HEK293T (cell line): ENCODE results near the gene PRDM16.

Experiments
- CTCF ChIA-PET: fragments of 350-600 bp; formaldehyde crosslinking; extraction: SDS; loops from one replicate; lab custom pipeline; 2021; ENCODE audit warnings: antibody characterized with exemption, inconsistent platforms; lab: Yijun Ruan, JAX
- POLR2A ChIA-PET: fragments of 350-600 bp; formaldehyde crosslinking; extraction: SDS; loops from one replicate; lab custom pipeline; 2020; ENCODE audit warnings: antibody characterized with exemption, inconsistent platforms; lab: Yijun Ruan, JAX
- DNase-seq: peaks from one replicate; pipeline ENCODE4 v3.0.0; 2012; ENCODE audit warnings: mixed read lengths; ENCODE audit errors: extremely low spot score
- ARNT ChIP-seq: fragments of 450-650 bp; IDR thresholded peaks from 2 replicates; pipeline ENCODE4 v1.6.1; 2017; ENCODE audit warnings: mild to moderate bottlenecking
- BHLHE40 ChIP-seq: fragments of 450-650 bp; IDR thresholded peaks from 2 replicates; pipeline ENCODE4 v1.6.1; 2016; ENCODE audit warnings: mild to moderate bottlenecking, moderate library complexity, borderline replicate concordance
- CTBP1 ChIP-seq: fragments of 450-650 bp; IDR thresholded peaks from 2 replicates; pipeline ENCODE4 v1.6.1; 2016; ENCODE audit warnings: borderline replicate concordance
- ELF4 ChIP-seq: fragments of 450-650 bp; IDR thresholded peaks from 2 replicates; pipeline ENCODE4 v1.6.1; 2017; ENCODE audit warnings: antibody characterized with exemption
- FOXA1 ChIP-seq: fragments of 450-650 bp; IDR thresholded peaks from 2 replicates; pipeline ENCODE4 v1.6.1; 2016; ENCODE audit warnings: mild to moderate bottlenecking
- FOXK2 ChIP-seq: fragments of 450-650 bp; IDR thresholded peaks from 2 replicates; pipeline ENCODE4 v1.6.1; 2016; ENCODE audit warnings: mild to moderate bottlenecking
- FOXM1 ChIP-seq: fragments of 450-650 bp; IDR thresholded peaks from 2 replicates; pipeline ENCODE4 v1.6.1; 2017; ENCODE audit warnings: mild to moderate bottlenecking, borderline replicate concordance
- HDGF ChIP-seq: fragments of 450-650 bp; IDR thresholded peaks from 2 replicates; pipeline ENCODE4 v1.6.1; 2017; ENCODE audit warnings: antibody characterized with exemption, borderline replicate concordance
- L3MBTL2 ChIP-seq: fragments of 450-650 bp; conservative IDR thresholded peaks from 2 replicates; pipeline ENCODE4 v1.6.1; 2016; ENCODE audit warnings: mild to moderate bottlenecking
- LEF1 ChIP-seq: fragments of 450-650 bp; IDR thresholded peaks from 2 replicates; pipeline ENCODE4 v1.6.1; 2017; ENCODE audit warnings: mild to moderate bottlenecking, borderline replicate concordance
- NFRKB ChIP-seq: fragments of 450-650 bp; IDR thresholded peaks from 2 replicates; pipeline ENCODE4 v1.6.1; 2016; ENCODE audit warnings: mild to moderate bottlenecking, moderate library complexity
- PKNOX1 ChIP-seq: fragments of 450-650 bp; IDR thresholded peaks from 2 replicates; pipeline ENCODE4 v1.6.1; 2016
- SP1 ChIP-seq: fragments of 450-650 bp; IDR thresholded peaks from 2 replicates; pipeline ENCODE4 v1.6.1; 2017
- SUZ12 ChIP-seq: fragments of 450-650 bp; IDR thresholded peaks from 2 replicates; pipeline ENCODE4 v1.6.1; 2016; ENCODE audit warnings: mild to moderate bottlenecking
- TARDBP ChIP-seq: fragments of 450-650 bp; IDR thresholded peaks from 2 replicates; pipeline ENCODE4 v1.6.1; 2016
- ZNF384 ChIP-seq: fragments of 450-650 bp; IDR thresholded peaks from 2 replicates; pipeline ENCODE4 v1.6.1; 2016

PRDM16 gene

DNA sequence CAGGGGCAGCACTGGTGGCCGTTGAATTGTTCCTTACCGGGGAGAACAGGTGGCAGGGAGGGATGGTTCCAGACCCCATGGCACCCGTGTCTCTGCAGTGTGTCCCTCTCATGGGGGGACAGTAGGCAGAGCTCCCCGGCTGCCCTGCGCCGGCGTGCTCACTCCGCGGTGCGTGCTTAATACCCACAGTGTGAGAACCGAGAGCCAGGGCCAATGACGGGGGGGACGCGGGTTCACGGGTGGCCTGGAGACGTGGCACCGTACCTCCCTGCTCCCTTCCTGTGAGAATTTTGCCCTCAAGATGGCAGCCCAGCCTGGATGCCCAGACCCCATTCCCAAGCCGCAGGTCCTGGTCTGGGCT, 47.1 kb downstream of the PRDM16 start:
- ChIA-PET POLR2A (no interaction called here), CTCF (no interaction called here)
- TF ChIP-seq SUZ12 (no peak), LEF1 (no peak), FOXK2 (no peak), ARNT (no peak), FOXA1 (no peak), ZNF384 (no peak), PKNOX1 (no peak), NFRKB (no peak), HDGF (no peak), ELF4 (no peak), FOXM1 (no peak), BHLHE40 (no peak), SP1 (no peak), CTBP1 (no peak), TARDBP (no peak), L3MBTL2 (no peak)
- no peak for DNase-seq

DNA sequence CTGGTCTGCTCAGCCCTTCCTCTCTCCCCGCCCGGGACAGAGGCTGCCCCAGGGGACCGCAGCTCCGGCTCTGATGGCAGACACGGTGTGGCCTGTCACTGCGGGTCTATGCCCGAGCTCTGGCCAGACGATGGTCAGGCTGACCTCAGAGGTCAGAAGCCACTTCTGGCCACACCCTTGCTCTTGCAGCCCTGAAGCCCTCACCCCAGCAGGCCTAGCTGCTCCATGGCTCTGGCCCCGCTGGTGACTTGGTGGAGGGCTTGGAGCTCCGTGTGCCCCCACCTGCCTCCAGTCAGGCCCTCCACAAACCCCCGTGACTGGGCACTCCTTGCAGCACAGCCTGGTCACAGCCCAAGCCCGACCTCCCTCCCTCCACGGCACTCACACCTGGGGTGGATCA, 47.6 kb downstream of the PRDM16 start:
- TF ChIP-seq ARNT = no peak
- TF ChIP-seq NFRKB = no peak
- no peak for TF ChIP-seq L3MBTL2
- TF ChIP-seq ZNF384 = no peak
- TF ChIP-seq BHLHE40 = no peak
- TF ChIP-seq PKNOX1 = no peak
- TF ChIP-seq FOXA1 = no peak
- no peak for TF ChIP-seq LEF1
- ChIA-PET CTCF (no interaction called here), POLR2A (no interaction called here)
- no peak for DNase-seq

- TF ChIP-seq FOXK2 (no peak), TARDBP (no peak), HDGF (no peak), CTBP1 (no peak), LEF1 (no peak), ZNF384 (no peak), NFRKB (no peak), PKNOX1 (no peak), FOXM1 (no peak), SP1 (no peak), L3MBTL2 (no peak), SUZ12 (no peak), ARNT (no peak), ELF4 (no peak)
- ChIA-PET POLR2A (no interaction called here), CTCF (no interaction called here)
- no peak for DNase-seq
These were observed 48.9 kb downstream of the PRDM16 start for GRCh38 chr1:3117879-3118278.

GRCh38 chr1:3119061-3119460, 50.1 kb downstream of the PRDM16 start:
- CTCF ChIA-PET = no interaction called here
- POLR2A ChIA-PET = no interaction called here
- DNase-seq = no peak
- TF ChIP-seq BHLHE40 (no peak), SUZ12 (no peak), CTBP1 (no peak), ZNF384 (no peak)

DNA sequence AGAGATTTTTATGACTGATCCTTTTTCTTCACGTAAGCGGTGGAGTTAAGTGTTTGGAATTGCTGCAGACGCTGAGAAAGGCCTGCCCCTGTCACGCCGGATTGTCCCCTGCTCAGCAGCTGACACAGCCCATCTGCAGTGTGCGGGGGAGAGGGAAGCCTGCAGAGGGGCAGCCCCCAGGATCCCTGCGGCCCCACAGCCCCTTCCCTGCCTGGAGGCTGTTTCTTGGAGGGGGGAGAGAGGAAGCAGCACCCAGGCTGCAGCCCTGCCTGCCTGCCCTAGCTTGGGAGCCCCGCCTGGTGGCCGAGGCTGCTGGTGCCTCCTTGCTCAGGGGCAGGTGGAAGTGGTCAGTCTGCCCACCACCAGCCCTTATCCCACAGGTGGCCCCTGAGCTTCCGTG, 50.7 kb downstream of the PRDM16 start:
- no peak for TF ChIP-seq FOXM1
- TF ChIP-seq BHLHE40 = no peak
- no peak for TF ChIP-seq L3MBTL2
- no peak for TF ChIP-seq LEF1
- TF ChIP-seq ZNF384 = no peak
- TF ChIP-seq FOXK2 = no peak
- TF ChIP-seq PKNOX1 = no peak
- TF ChIP-seq SP1 = no peak
- TF ChIP-seq HDGF = no peak
- no peak for TF ChIP-seq ELF4
- TF ChIP-seq FOXA1 = no peak
- TF ChIP-seq TARDBP = no peak
- no peak for TF ChIP-seq SUZ12
- TF ChIP-seq ARNT = no peak
- no peak for TF ChIP-seq CTBP1
- ChIA-PET CTCF (no interaction called here), POLR2A (no interaction called here)
- DNase-seq = no peak

DNA sequence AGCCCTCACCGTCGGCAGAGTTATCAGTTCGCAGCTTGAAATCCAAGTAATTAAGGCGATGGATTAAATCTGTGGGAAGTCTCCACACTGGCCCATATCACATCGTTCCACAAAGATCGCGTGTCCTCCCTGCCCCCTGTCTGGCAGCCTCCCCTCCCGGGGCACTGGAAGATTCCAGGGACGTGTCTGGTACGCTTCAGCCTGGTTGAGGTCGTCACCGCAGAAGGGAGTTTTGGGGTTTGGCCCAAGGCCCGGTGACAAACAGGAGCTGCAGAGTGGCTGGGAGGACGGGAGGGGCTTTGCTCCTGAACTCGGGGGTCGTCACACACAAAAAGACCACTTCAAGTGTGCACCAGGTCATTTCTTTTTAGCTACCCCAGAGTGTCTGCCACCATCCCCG, 51.1 kb downstream of the PRDM16 start:
- CTCF ChIA-PET = no interaction called here
- POLR2A ChIA-PET = no interaction called here
- TF ChIP-seq BHLHE40 (no peak), SP1 (no peak), HDGF (no peak), ZNF384 (no peak), NFRKB (no peak), L3MBTL2 (no peak), LEF1 (no peak), ARNT (no peak), FOXM1 (no peak), FOXK2 (no peak), FOXA1 (no peak), SUZ12 (no peak)
- no peak for DNase-seq

DNA sequence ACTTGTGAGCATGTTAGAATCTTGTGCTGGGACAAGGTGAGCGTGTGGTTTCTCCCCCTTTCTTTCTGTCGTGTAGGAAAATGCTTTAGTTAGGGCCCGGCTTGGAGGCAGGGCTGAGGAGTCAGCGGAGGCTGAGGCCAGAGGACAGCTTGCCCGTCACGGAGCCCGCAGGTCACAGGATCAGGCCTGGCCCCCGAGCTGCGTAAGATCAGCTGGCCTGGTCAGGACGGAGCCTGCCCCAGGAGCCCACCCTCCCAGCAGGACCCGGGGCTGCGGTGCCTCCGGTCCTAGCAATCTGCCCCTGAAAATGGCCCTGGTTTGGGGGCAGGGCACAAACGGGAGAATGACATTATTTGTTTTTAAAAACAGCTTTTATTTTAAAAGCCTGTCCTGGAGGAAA, 52.0 kb downstream of the PRDM16 start:
- no peak for DNase-seq
- no peak for TF ChIP-seq TARDBP
- TF ChIP-seq SP1 = no peak
- TF ChIP-seq L3MBTL2 = no peak
- TF ChIP-seq ZNF384 = no peak
- no peak for TF ChIP-seq PKNOX1
- no peak for TF ChIP-seq CTBP1
- no peak for TF ChIP-seq ARNT
- TF ChIP-seq FOXM1 = no peak
- no peak for TF ChIP-seq NFRKB
- TF ChIP-seq LEF1 = no peak
- no peak for TF ChIP-seq FOXA1
- TF ChIP-seq SUZ12 = no peak
- no peak for TF ChIP-seq FOXK2
- TF ChIP-seq HDGF = no peak
- no peak for TF ChIP-seq BHLHE40
- no peak for TF ChIP-seq ELF4
- CTCF ChIA-PET = no interaction called here
- POLR2A ChIA-PET = no interaction called here
